ENCODE data around the gene CISH. TPM values are rescaled to one million over a fixed set of nuclear protein-coding genes. Genes with fewer than 3 reads are reported as not detected.

CISH gene
- total RNA-seq, 1 donor from 2014 or later, result 0.35 TPM

GRCh38 chr3:50637945-50638344, 26.4 kb upstream of the CISH start:
- DNase-seq (ENCODE audit: low read depth), result no peak

GRCh38 chr3:50637011-50637410, 25.4 kb upstream of the CISH start:
- DNase-seq (ENCODE audit: low read depth), result no peak

GRCh38 chr3:50635066-50635465, 23.5 kb upstream of the CISH start:
- DNase-seq (ENCODE audit: low read depth), result no peak

GRCh38 chr3:50633230-50633790, 21.7 kb upstream of the CISH start:
- DNase-seq (ENCODE audit: low read depth), result no peak

GRCh38 chr3:50632450-50632849, 20.9 kb upstream of the CISH start:
- DNase-seq (ENCODE audit: low read depth), result no peak

GRCh38 chr3:50630877-50631276, 19.3 kb upstream of the CISH start:
- DNase-seq (ENCODE audit: low read depth), result no peak

GRCh38 chr3:50630394-50630793, 18.8 kb upstream of the CISH start:
- peak; percentile 50 for DNase-seq (ENCODE audit: low read depth)

GRCh38 chr3:50628601-50629000, 17.0 kb upstream of the CISH start:
- no peak for DNase-seq (ENCODE audit: low read depth)

GRCh38 chr3:50627407-50628051, 16.0 kb upstream of the CISH start:
- DNase-seq (ENCODE audit: low read depth), result peak; percentile 97

GRCh38 chr3:50626401-50626800, 14.8 kb upstream of the CISH start:
- DNase-seq (ENCODE audit: low read depth), result no peak

- peak; percentile 43 for DNase-seq (ENCODE audit: low read depth)
Observed at GRCh38 chr3:50625231-50626182, 13.9 kb upstream of the CISH start.

GRCh38 chr3:50624634-50625033, 13.1 kb upstream of the CISH start:
- DNase-seq (ENCODE audit: low read depth), result no peak

GRCh38 chr3:50623840-50624474, 12.4 kb upstream of the CISH start:
- DNase-seq (ENCODE audit: low read depth), result peak; percentile 59

- no peak for DNase-seq (ENCODE audit: low read depth)
Observed at GRCh38 chr3:50622881-50623280, 11.3 kb upstream of the CISH start.

- peak; percentile 49 for DNase-seq (ENCODE audit: low read depth)
Observed at GRCh38 chr3:50620820-50621219, 9.2 kb upstream of the CISH start.

GRCh38 chr3:50620420-50620819, 8.8 kb upstream of the CISH start:
- DNase-seq (ENCODE audit: low read depth), result peak; percentile 26

- DNase-seq (ENCODE audit: low read depth), result peak; percentile 19
Observed at GRCh38 chr3:50617911-50618481, 6.4 kb upstream of the CISH start.

GRCh38 chr3:50617096-50617791, 5.7 kb upstream of the CISH start, which contains the start of gene MAPKAPK3:
TSS of gene MAPKAPK3 (plus strand) at chr3:50617151. CDS start at chr3:50617566, 415 bp downstream.
- peak; percentile 76 for DNase-seq (ENCODE audit: low read depth)

- peak; percentile 92 for DNase-seq (ENCODE audit: low read depth)
Observed at GRCh38 chr3:50616770-50617095, 5.2 kb upstream of the CISH start.

GRCh38 chr3:50616003-50616769, 4.6 kb upstream of the CISH start:
- peak; percentile 81 for DNase-seq (ENCODE audit: low read depth)

Data from myocyte (in vitro differentiated cells).